Measurements from ENCODE around the gene TMEM43.

Gene TMEM43

DNA sequence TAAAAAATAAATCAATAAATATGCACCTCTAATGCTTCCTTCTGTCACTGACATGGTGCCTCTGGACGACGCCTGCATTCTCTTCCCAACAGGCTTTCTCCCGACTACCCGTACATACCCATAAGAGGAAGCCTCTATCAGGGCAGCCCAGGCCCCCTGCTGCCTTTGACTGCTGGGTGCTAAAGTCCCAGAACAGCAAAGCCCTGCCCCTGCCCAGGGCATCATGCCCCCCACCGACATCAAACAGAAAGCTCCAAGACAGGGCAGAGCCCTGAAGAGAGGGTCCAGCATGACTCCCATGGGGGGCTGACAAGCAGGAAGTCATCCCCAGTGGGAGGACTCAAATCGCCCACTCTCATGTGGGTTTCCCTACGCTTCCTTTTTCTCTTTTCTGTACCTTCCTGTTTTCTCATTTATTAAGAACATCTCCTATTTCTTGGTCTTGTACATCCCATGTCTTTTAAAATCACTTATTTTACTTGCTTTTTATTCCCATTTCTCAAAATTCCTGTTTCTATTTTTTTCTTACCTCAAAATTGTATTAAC, 30.1 kb downstream of the TMEM43 start:
- TF ChIP-seq, protein P1, sequence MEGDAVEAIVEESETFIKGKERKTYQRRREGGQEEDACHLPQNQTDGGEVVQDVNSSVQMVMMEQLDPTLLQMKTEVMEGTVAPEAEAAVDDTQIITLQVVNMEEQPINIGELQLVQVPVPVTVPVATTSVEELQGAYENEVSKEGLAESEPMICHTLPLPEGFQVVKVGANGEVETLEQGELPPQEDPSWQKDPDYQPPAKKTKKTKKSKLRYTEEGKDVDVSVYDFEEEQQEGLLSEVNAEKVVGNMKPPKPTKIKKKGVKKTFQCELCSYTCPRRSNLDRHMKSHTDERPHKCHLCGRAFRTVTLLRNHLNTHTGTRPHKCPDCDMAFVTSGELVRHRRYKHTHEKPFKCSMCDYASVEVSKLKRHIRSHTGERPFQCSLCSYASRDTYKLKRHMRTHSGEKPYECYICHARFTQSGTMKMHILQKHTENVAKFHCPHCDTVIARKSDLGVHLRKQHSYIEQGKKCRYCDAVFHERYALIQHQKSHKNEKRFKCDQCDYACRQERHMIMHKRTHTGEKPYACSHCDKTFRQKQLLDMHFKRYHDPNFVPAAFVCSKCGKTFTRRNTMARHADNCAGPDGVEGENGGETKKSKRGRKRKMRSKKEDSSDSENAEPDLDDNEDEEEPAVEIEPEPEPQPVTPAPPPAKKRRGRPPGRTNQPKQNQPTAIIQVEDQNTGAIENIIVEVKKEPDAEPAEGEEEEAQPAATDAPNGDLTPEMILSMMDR (IDR thresholded peaks at IDR 0.05; ENCODE audit: borderline replicate concordance, control extremely low read depth, extremely low read depth, insufficient read depth, missing control alignments) = no peak
- DNase-seq (ENCODE audit: low spot score) = no peak
- in situ Hi-C loops (cut with MboI; ENCODE audit: low sequenced_read_pairs, unreplicated experiment) = no loop called here

DNA sequence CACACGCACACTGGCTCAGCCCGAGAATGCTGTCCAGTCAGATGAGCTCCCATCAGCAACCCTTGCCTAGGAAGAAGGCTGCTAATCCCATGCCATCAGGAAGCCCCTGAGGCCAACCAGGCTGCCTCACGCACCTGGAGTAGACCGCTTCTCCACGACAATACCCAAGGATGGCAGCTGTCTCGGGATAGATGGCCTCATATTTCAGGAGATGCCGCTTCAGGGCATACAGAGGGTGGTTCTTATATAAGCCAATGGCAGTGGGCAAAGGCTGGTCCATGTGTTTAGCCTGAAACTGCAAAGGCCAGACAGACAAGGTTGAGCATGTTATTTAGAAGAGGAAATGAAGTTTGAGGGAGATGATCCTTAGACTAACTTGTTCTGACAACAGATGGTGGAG, 31.3 kb downstream of the TMEM43 start:
- in situ Hi-C loops (cut with MboI; ENCODE audit: low sequenced_read_pairs, unreplicated experiment) = no loop called here
- TF ChIP-seq, protein P1 (IDR thresholded peaks at IDR 0.05; ENCODE audit: borderline replicate concordance, control extremely low read depth, extremely low read depth, insufficient read depth, missing control alignments) = no peak
- DNase-seq (ENCODE audit: low spot score) = no peak

DNA sequence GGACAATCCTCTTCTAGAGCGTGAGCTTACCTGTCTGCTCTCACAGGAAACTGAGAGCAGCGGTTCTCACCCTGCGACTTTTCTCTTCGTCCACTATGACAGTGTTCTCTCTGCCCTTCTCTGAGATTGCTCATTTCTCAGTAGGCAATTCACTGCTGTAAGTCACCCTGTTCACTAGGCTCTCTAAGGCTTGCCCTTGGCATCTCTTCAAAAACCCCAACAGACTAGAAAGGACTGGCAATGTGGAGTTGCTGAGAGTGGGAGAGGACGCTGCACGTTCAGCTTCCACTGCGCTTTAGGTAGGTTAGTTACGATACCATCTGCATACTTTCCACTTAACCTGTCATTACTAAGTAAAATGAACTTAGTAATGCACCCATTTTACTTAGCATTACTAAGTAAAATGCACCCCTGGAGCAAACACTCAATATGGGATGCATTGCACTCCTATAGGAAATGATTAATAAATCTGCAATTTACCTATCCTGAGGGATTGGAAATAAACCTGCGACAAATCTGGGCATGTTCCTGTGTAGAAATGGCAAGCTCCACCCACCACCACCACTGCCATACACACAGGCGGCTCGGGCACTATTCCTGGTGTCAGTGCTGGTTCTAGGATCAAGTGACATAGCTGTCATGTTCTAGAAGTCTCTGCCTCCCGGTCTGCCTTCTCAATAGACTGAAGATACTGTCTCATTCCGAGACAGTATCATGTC, 32.1 kb downstream of the TMEM43 start:
- in situ Hi-C loops (cut with MboI; ENCODE audit: low sequenced_read_pairs, unreplicated experiment) = no loop called here
- no peak for DNase-seq (ENCODE audit: low spot score)
- TF ChIP-seq, protein P1 (IDR thresholded peaks at IDR 0.05; ENCODE audit: borderline replicate concordance, control extremely low read depth, extremely low read depth, insufficient read depth, missing control alignments) = no peak

DNA sequence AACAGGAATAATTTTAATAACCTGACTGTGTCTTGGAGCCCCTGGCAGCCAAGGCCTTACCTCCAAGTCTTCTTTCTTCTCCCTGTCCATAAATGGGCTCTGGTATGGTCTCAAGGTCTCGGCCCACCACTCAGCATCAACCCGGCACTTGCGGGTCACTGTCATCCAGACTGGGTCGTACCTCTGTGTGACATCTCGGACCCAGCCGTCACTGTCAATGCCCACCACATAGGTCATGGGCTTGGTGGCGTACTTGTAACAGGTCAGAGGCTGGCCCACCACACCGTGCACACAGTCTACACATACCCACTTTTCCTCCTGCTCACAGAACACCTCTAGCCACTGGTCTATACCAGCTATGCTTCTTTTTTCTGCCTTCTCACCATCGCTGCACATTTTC, 33.1 kb downstream of the TMEM43 start:
- DNase-seq (ENCODE audit: low spot score) = no peak
- TF ChIP-seq, protein P1 (IDR thresholded peaks at IDR 0.05; ENCODE audit: borderline replicate concordance, control extremely low read depth, extremely low read depth, insufficient read depth, missing control alignments) = no peak
- in situ Hi-C loops (cut with MboI; ENCODE audit: low sequenced_read_pairs, unreplicated experiment) = no loop called here

DNA sequence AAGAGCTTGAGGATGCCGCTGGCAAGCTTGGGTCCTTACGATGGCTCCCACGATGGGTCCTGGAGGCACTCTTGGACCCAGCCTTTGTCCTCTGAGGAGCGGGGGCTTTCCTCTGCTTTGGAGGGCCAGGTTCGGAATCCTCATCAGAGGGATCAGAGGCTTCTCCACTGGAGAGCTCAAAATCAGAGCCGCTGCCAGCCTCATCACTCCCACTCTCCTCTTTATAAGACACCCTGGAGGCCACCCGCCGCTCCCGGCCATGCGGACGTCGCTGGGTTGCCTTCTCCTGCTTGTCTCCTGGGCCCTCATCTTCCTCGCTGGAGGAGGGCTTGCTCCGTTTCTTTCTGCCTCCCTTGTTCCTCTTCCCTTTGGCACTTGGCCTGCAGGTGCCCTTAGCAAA, 33.5 kb downstream of the TMEM43 start:
- DNase-seq (ENCODE audit: low spot score) = no peak
- TF ChIP-seq, protein P1 (IDR thresholded peaks at IDR 0.05; ENCODE audit: borderline replicate concordance, control extremely low read depth, extremely low read depth, insufficient read depth, missing control alignments) = no peak
- in situ Hi-C loops (cut with MboI; ENCODE audit: low sequenced_read_pairs, unreplicated experiment) = no loop called here

DNA sequence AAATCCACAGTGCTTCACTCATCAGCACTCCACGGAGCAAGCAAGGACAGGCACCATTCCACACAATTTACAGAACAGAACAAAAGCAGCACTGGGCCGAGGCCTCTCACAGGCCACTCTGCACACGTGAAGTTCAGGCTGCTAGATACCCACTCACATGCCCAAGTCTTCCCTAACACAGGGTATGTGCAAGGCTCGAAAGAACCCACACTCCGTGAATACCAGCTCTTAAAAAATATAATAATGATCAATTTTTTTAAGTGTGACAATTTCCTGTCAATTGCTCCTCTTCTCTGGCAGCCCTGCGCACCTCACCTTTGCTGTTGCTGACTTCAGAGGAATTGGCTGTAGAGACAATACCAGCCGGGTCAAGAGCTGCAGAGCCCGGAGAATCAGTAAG, 34.6 kb downstream of the TMEM43 start:
- TF ChIP-seq, protein P1 (IDR thresholded peaks at IDR 0.05; ENCODE audit: borderline replicate concordance, control extremely low read depth, extremely low read depth, insufficient read depth, missing control alignments) = no peak
- in situ Hi-C loops (cut with MboI; ENCODE audit: low sequenced_read_pairs, unreplicated experiment) = no loop called here
- no peak for DNase-seq (ENCODE audit: low spot score)

All from GM13976 (cell line).